GM18499 (cell line): Measurements from ENCODE around the gene EEPD1.
A peak's percentile ranks its signal among the peaks of the same experiment; 100 is the strongest.

ENCODE experiments used
- ATAC-seq: cut with Tn5 transposase; IDR thresholded peaks from one replicate; pipeline ENCODE4 v1.9.1; 2021; ENCODE audit warnings: moderate number of reproducible peaks; ENCODE audit not compliant: insufficient read depth, unreplicated experiment

EEPD1 gene

GRCh38 chr7:36188906-36189305 lies 35.9 kb downstream of the EEPD1 start:
- no peak for ATAC-seq

GRCh38 chr7:36190447-36191291 lies 37.6 kb downstream of the EEPD1 start:
- no peak for ATAC-seq

DNA sequence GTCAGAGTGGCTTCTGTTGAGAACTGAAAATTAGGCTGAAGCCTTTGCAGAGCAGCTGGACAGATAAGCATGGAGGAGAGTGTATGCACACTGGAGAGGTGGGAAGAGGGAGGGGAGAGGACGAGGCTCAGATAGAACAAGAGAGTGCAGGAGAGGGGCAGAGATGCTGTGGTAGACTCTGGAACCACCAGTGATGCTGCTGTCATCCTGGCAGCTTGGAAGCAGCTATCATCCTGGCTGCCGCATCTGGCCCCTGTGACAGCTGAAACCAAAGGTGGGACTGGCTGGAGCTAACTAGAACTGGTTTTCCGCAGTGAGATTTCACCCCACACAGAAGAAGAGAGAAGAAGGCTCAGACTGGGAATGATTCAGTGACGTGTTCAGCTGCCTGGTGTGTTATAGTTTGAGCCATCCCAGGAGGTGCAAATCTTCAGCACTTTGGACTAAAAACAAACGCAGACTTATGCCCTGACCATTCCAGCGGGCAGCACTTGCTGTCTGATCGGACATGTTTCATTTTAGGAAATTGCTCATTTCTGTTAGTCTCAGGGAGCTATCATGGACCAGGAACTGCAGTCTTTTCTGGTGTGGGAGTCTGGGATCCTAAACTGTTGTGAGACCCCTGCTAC lies 38.4 kb downstream of the EEPD1 start:
- no peak for ATAC-seq

- ATAC-seq = peak; percentile 43
These were observed 39.2 kb downstream of the EEPD1 start for GRCh38 chr7:36192053-36192824.

GRCh38 chr7:36192877-36193276 lies 39.8 kb downstream of the EEPD1 start:
- ATAC-seq = no peak

- no peak for ATAC-seq
These were observed 45.8 kb downstream of the EEPD1 start for GRCh38 chr7:36198854-36199266.

DNA sequence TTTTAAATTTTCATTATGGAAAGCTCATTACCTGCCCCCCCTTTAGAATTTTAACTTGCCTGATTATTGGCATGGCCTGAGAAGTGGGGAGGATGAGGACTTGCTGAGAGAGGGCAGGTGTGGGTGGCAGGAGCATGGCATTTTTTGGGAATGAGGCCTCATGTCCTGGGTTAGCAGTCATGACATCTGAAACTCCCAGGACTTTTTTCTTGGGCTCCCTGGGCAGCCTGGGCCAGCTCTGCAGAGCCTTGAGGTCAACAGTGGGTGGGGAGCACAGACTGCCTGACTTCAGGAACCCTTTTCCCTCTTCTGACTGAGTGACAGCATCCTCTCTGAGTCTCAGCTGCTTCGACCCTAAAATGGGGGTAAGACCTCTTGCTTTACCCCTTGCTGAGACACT lies 46.3 kb downstream of the EEPD1 start:
- ATAC-seq = no peak

DNA sequence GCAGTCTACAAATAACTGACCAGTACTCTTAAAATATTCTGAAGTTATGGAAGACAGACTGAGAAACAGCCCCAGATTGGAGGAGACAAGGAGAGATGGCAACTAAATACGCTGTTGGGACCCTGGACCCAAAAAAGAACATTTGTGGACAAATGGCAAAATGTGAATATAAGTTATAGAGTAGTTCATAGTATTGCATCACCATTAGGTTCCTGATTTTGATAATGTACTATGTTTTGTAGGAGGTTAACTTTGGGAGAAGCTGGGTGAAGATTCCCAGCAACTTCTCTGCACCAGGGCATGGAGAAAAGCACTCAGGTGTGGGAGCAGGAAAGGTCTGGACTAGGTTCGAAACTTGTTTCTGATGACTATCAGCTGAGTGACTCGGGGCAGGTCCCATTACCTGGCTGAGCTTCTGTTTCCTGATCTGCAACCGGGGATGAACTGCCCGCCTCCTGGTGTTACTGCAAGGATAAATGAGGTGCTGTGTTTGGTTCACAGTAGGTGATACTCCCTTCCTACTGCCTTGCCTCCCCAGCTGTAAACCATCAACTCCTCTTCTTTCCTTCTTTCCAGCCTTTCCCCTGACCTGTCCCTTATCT lies 48.2 kb downstream of the EEPD1 start:
- ATAC-seq = no peak

- no peak for ATAC-seq
These were observed 49.3 kb downstream of the EEPD1 start for GRCh38 chr7:36202398-36202797.

GRCh38 chr7:36203071-36203790 lies 50.2 kb downstream of the EEPD1 start:
- ATAC-seq = no peak

DNA sequence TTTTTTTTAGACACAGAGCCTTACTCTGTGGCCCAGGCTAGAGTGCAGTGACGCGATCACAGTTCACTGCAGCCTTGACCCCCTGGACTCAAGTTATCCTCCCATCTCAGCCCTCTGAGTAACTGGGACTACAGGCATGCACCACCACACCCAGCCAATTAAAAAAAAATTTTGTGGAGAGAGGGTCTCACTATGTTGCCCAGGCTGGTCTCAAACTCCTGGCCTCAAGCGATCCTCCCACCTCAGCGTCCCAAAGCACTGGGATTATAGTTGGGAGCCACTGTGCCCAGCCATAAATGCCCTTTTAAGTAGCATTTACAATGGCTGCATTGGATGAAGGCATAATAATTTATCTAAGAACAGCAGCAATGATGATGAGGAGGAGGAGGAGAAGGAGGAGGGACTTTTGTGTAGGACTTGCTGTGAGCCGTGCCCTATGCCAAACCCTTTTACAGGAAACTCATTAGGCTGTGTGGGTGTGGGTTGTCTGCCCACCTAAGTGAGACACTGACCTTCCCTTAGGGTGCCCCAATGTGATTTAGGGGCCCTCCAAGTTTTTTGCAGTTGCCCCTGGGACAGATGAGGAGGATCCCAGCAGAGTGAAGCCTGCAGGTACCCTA lies 51.1 kb downstream of the EEPD1 start:
- no peak for ATAC-seq

DNA sequence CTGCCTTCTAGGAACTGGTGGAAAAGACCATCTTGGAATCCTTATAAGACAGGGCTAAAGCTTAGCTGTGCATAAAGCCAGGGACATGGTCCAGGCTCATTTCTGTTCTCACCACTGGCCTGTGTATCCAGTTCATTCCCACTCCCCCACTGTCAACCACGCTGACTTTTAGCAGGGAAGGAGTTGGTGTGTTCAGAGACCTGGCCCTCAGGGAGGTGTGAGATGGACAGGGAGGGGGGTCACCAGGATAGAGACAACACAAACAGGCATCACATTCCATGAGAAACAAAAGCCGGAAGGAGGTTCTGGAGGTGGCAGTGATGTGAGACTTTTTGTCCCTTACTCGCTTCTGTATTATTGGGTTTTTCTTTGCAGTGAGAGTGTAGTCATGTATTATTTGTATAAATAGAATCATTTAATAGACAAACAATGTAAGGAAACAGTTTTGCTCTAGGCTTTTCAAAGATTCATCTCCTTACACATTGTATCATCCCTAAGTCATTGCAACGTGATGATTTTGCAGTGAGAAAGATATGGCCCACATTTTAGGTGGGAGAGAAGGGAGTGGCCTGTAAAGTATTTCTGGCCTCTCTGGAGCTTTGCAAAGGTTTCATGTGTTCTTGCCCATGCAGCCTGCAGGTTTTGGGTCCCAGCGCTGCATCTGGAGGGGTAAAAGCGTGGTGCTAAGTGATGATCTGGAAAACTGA lies 52.0 kb downstream of the EEPD1 start:
- no peak for ATAC-seq

DNA sequence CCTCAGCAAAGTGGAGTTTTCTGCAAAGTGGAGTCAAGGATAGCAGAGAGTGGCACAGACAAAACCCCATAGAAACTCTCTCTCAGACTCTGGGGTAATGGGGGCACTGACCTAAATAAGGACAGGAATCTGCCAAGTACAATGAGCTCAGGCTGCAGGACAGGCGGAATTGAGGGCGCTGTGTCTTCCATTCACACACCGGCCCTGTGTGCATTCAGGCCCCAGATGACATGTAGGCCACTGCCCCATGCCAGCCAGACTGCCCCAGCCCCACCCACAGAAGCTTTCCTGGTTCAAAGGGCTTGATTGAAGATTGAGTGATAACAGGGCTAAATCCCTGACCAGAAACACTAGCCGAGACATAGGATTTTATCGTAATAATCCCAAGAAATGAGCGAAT lies 52.7 kb downstream of the EEPD1 start:
- no peak for ATAC-seq

- ATAC-seq = no peak
These were observed 54.6 kb downstream of the EEPD1 start for GRCh38 chr7:36207451-36208291.

DNA sequence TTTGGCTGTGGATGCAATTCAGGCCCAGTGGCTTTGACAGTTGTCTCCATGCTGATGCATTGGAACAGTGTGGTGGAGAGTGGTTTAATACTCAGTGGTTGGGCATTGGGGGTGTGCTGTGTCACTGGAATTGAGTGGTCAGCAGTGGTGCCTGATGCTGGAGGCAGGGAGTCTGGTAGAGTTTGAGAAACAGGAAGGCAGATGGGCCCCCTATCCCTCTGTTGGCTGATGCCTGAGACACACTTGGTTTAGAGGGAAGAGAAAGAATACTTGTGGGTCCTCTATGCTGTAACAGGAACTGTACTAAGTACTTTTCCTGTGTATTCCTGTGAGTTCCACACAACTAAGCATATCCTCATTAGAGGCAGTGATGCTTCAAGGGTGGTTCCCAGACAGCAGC lies 55.4 kb downstream of the EEPD1 start:
- no peak for ATAC-seq

GRCh38 chr7:36208997-36209813 lies 56.2 kb downstream of the EEPD1 start:
- no peak for ATAC-seq

- ATAC-seq = no peak
These were observed 56.7 kb downstream of the EEPD1 start for GRCh38 chr7:36209814-36210183.
